Esophagus squamous epithelium (tissue), 5 donors: Measurements from ENCODE around the gene SMIM41. TPM values are rescaled to one million over a fixed set of nuclear protein-coding genes. Genes with fewer than 3 reads are reported as not detected.

Source experiments
- DNase-seq: peaks from one replicate; lab custom pipeline; 2025; lab: John Stamatoyannopoulos, UW
- H3K27ac ChIP-seq, 4 donors: fragments of 200-600 bp; sonication (generic); one replicate each; pipeline ENCODE4 v1.5.1; 2016 to 2019; ENCODE audit warnings: mild to moderate bottlenecking in 1 of 4
- H3K27me3 ChIP-seq, 4 donors: fragments of 200-600 bp; sonication (generic); 1 replicate in 3 of 4; 2 replicates in 1 of 4; pipeline versions ENCODE4 v1.5.1 to v1.6.0; 2017 to 2021; ENCODE audit warnings: antibody characterized with exemption in 1 of 4
- H3K36me3 ChIP-seq, 3 donors: fragments of 200-600 bp; sonication (generic); one replicate each; pipeline ENCODE4 v1.5.1; 2016 to 2019
- H3K4me1 ChIP-seq, 3 donors: fragments of 200-600 bp; sonication (generic); one replicate each; pipeline ENCODE4 v1.5.1; 2017 to 2019
- H3K4me3 ChIP-seq, 4 donors: fragments of 200-600 bp; sonication (generic); 1 replicate in 3 of 4; 2 replicates in 1 of 4; pipeline ENCODE4 v1.5.1; 2016 to 2019; ENCODE audit warnings: mild to moderate bottlenecking in 2 of 4, moderate library complexity in 1 of 4
- H3K9me3 ChIP-seq, 3 donors: fragments of 200-600 bp; sonication (generic); one replicate each; pipeline ENCODE4 v1.5.1; 2016 to 2019
- POLR2A ChIP-seq, 4 donors: fragments of 450-650 bp; IDR thresholded peaks; one replicate each; pipeline ENCODE4 v1.6.1; 2017; ENCODE audit warnings: antibody characterized with exemption in 4 of 4, mild to moderate bottlenecking in 4 of 4, moderate library complexity in 3 of 4
- WGBS, 2 donors: methylation state at CpG; one replicate each; pipeline ENCODE4 v1.1.5; 2018; 5-methylcytosine and 5-hydroxymethylcytosine counted together
- intact Hi-C: fragments of 100-400 bp; cut with DNase I; formaldehyde crosslinking; loops from one replicate; pipeline ENCODE4 v1.15.0; 2022
- total RNA-seq, 4 donors: library from RNA; depleted of rRNA; stranded (reverse); fragments of >200 nt; gene quantifications; one replicate each; pipeline ENCODE4 v1.1.0, GENCODE V29; 2016
- TF ChIP-seq, protein P1 (sequence below), 6 experiments: fragments of 450-650 bp in 4 of 6; fragments of 200-600 bp in 2 of 6; sonication (generic) in 2 of 6; IDR thresholded peaks; one replicate each; pipeline ENCODE4 v1.5.1; 2016 to 2019; ENCODE audit warnings: antibody characterized with exemption in 6 of 6, mild to moderate bottlenecking in 4 of 6, moderate library complexity in 4 of 6
- donor health status: DM: yes; HTN: yes; CAD: no.

Gene SMIM41
- total RNA-seq, 4 donors from 2014 or later, result 0.50 to 5.7 (median 1.8) TPM; not detected in 1

DNA sequence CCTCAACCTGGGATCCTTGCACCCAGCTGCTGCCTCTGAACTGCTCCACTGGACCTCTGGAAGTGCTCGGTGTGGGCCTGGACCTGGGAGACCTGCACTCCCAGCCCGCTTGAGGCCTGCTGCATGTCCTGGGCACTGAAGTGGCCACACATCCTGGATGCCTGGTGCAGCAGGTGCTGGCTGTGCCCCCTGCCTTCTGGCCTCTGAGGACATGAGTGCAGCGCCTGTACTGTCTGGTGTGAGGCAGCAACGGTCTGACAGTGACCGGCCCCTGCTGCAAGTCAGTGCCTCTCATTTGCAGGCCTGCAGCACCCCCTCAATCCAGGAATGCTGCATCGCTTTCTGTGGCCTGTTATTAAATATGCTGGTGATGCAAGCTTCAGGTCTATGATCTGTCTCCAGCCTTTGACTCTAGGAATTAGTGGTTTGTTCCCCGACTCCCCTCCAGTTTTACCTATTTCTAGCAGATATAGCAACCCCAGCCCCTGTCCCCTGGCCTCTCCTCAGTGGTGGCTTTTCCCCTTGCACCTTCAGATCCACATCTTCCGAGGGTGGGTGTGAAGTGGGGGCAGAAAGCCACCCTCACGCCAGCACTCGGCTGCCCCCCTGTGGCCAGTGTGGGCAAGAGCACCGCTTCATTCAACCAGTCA, 3.6 kb downstream of the SMIM41 start:
- Histone ChIP-seq H3K27me3 (peaks cover 0 to 27% (median 0%) of the 10 kb centered on the region in 4 donors), H3K4me1 (peaks cover 0 to 35% (median 20%) of the 10 kb centered on the region in 3 donors), H3K27ac (peak overlapping the region in 2 of 4 donors; percentile 70 to 82), H3K9me3 (no peaks in the 10 kb centered on the region), H3K36me3 (peaks cover 0 to 24% (median 0%) of the 10 kb centered on the region in 3 donors), H3K4me3 (no peak overlapping the region)
- DNase-seq, result no peak
- 26 to 33% methylated on average over 8 to 9 of the region's 11 CpGs for WGBS, 2 donors
- intact Hi-C loops, result loop anchor here (5.0 kb wide), 1 partner anchor 56 kb away; no protein-coding TSS in a partner anchor
- TF ChIP-seq POLR2A (IDR thresholded peaks at IDR 0.05), result no peak
- TF ChIP-seq, protein P1, sequence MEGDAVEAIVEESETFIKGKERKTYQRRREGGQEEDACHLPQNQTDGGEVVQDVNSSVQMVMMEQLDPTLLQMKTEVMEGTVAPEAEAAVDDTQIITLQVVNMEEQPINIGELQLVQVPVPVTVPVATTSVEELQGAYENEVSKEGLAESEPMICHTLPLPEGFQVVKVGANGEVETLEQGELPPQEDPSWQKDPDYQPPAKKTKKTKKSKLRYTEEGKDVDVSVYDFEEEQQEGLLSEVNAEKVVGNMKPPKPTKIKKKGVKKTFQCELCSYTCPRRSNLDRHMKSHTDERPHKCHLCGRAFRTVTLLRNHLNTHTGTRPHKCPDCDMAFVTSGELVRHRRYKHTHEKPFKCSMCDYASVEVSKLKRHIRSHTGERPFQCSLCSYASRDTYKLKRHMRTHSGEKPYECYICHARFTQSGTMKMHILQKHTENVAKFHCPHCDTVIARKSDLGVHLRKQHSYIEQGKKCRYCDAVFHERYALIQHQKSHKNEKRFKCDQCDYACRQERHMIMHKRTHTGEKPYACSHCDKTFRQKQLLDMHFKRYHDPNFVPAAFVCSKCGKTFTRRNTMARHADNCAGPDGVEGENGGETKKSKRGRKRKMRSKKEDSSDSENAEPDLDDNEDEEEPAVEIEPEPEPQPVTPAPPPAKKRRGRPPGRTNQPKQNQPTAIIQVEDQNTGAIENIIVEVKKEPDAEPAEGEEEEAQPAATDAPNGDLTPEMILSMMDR (IDR thresholded peaks at IDR 0.05), result peak; percentile 89 to 96 (median 92)

DNA sequence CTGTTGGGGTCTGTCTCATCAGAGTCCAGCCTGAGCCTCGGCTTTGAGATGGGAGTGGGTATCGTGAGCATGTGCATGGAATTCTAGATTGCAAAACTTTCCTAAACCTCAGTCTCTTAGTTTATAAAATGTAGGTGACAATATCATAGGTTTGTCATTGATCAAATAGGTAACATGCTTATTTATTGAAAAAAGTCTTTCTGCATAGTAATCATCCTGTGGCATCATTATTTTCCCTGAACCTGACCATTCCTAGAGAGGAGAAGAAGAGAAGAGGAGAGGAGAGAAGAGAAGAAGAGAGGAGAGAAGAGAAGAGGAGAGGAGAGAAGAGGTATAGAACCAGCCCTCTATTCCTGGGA, 4.1 kb downstream of the SMIM41 start:
- WGBS, 2 donors, result 0 to 5% methylated on average over 2 of the region's 2 CpGs
- no peak overlapping the region for H3K27ac ChIP-seq
- intact Hi-C loops, result loop anchor here (5.0 kb wide), 1 partner anchor 56 kb away; no protein-coding TSS in a partner anchor

DNA sequence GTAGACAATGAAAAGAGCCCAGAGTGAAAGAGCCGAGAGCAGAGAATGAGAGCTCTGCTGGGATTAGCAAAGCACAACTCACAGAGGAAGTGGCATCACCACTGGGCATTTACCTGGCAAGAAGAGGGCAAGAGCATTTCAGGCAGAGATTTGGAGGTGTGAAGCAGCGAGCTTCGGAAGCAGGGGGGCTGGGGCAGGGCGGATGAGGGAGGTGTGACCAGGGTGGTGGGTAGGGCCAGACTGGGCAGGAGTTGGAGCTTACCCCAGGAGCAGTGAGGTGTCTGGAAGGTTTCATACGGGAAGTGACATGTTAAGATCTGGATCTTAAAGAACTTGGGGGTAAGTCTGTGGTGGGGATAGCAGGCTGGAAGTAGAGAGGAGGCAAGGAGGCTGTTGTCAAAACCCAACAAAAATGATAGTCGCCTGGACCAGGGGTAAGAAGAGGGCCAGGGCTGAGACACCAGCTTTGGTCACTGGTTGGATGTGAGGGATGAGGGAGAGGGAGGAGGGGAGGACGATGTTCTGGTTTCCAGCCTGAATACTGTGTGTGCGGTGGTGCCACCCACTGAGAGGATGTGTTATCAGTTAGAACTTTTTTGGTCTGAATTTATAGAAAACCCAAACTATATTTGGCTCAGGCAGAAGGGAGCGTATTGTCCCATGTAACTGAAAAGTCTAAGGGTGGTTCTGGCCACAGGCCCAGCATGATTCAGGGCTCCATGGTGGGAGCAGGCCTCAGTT, 5.2 kb downstream of the SMIM41 start:
- WGBS, 2 donors, result 86 to 88% methylated on average over 9 of the region's 9 CpGs
- peaks cover 0 to 35% (median 20%) of the 10 kb centered on the region in 3 donors for H3K4me1 ChIP-seq
- no peak for TF ChIP-seq POLR2A (IDR thresholded peaks at IDR 0.05)
- TF ChIP-seq, protein P1 (IDR thresholded peaks at IDR 0.05), result no peak
- no peak overlapping the region for H3K27ac ChIP-seq
- no peaks in the 10 kb centered on the region for H3K9me3 ChIP-seq
- H3K4me3 ChIP-seq, result no peak overlapping the region
- H3K27me3 ChIP-seq, result peaks cover 0 to 42% (median 0%) of the 10 kb centered on the region in 4 donors
- H3K36me3 ChIP-seq, result peaks cover 0 to 8% (median 0%) of the 10 kb centered on the region in 3 donors
- no peak for DNase-seq
- intact Hi-C loops, result loop anchor here (5.0 kb wide), 1 partner anchor 57 kb away; no protein-coding TSS in a partner anchor

More for the DNA sequence above, 4.1 kb downstream of the SMIM41 start:
- no peaks in the 10 kb centered on the region for H3K9me3 ChIP-seq
- peaks cover 0 to 35% (median 20%) of the 10 kb centered on the region in 3 donors for H3K4me1 ChIP-seq
- no peak for TF ChIP-seq POLR2A (IDR thresholded peaks at IDR 0.05)
- TF ChIP-seq, protein P1 (IDR thresholded peaks at IDR 0.05), result no peak
- peaks cover 0 to 32% (median 0%) of the 10 kb centered on the region in 4 donors for H3K27me3 ChIP-seq
- DNase-seq, result no peak
- no peak overlapping the region for H3K4me3 ChIP-seq
- peaks cover 0 to 19% (median 0%) of the 10 kb centered on the region in 3 donors for H3K36me3 ChIP-seq

DNA sequence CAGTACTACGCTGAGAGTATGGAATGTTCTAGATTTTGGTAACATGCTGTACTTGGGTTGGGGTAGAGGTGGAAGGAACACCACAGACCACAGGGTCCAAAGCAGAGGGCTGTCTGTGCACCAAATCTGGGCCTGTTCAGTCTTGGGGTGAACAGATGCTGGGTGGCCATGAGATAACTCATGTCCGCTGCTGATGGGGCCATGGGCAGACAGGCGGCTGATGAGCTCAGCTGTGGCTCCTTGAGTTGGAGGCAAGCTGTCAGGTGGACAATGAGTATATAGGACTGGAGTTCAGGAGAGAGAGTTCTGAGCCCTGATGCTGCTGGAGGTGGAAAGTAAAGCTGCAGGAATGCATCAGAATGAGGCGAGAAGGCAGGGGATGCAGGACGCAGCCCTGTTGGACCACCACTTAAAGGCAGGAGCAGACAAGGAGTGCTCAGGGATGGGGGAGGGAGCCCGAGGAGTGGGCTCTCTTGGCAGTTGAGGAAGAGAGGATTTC, 6.2 kb downstream of the SMIM41 start:
- no peaks in the 10 kb centered on the region for H3K9me3 ChIP-seq
- H3K4me3 ChIP-seq, result no peak overlapping the region
- 70 to 81% methylated on average over 5 of the region's 6 CpGs for WGBS, 2 donors
- TF ChIP-seq POLR2A (IDR thresholded peaks at IDR 0.05), result no peak
- TF ChIP-seq, protein P1 (IDR thresholded peaks at IDR 0.05), result no peak
- no peak overlapping the region for H3K27ac ChIP-seq
- DNase-seq, result no peak
- H3K27me3 ChIP-seq, result peaks cover 0 to 53% (median 0%) of the 10 kb centered on the region in 4 donors
- H3K4me1 ChIP-seq, result peaks cover 0 to 26% (median 20%) of the 10 kb centered on the region in 3 donors
- no peaks in the 10 kb centered on the region for H3K36me3 ChIP-seq
- intact Hi-C loops, result no loop called here
